ENCODE measurements around the gene TTLL11. TPM values are rescaled to one million over a fixed set of nuclear protein-coding genes. Genes with fewer than 3 reads are reported as not detected.

The TTLL11 gene
- total and polyA plus RNA-seq, 2 of the 8 experiments (the other 6 are each of a cell fraction or from before 2014, with no cell fraction given) = 0.56 to 0.80 TPM

DNA sequence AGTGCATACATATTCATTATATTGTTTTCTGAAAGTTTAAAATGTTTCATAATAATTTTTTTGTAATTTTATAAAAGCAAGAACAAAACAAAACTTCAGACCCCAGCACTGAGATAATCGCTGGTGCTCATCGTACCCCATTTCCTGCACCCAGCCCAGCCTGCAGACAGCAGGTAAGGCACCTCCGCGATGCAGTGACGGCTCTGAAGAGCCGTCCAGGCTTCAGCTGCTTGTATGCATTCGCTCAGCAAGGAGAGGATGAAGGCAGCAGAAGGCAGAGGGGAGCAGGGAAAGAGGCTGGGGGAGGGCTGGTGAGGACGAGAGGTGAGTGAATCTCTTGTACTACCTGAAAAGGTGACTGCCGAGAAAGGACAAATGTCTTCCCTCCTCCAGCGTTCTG lies 153.5 kb downstream of the TTLL11 start:
- Histone ChIP-seq H3K36me3 (ENCODE audit: control insufficient read depth in 2 of 4, insufficient read depth in 4 of 4, low read length in 3 of 4) (no peaks in the 10 kb centered on the region), H3K9ac (replicated peaks in 1 of 4; ENCODE audit: extremely low read depth in 1 of 4, low read depth in 3 of 4, low read length in 3 of 4) (no peak overlapping the region), H2BK15ac (ENCODE audit: low read length) (0 out of 2 replicates have a peak overlapping the region, but pooled peaks have one; percentile 8), H2BK5ac (ENCODE audit: low read depth, low read length) (no peak overlapping the region), H3K23ac (ENCODE audit: insufficient read length) (no peak overlapping the region), H4K91ac (replicated peaks; ENCODE audit: insufficient read length, low read length) (no peak overlapping the region), H2BK20ac (ENCODE audit: low read length) (no peak overlapping the region), H3K4me3 (ENCODE audit: extremely low read depth in 1 of 4, insufficient read depth in 2 of 4, low read depth in 3 of 4, low read length in 4 of 4) (no peak overlapping the region), H3K14ac (ENCODE audit: insufficient read length) (no peak overlapping the region), H3K79me2 (ENCODE audit: control insufficient read depth in 1 of 2, insufficient read depth in 2 of 2, low read length in 2 of 2) (no peaks in the 10 kb centered on the region), H4K5ac (ENCODE audit: insufficient read length, low read depth, low read length) (no peak overlapping the region), H3K4ac (replicated peaks; ENCODE audit: insufficient read length, low read depth, low read length) (no peak overlapping the region), H3K27ac (ENCODE audit: low read depth, low read length) (no peak overlapping the region), H2AFZ (ENCODE audit: low read length) (peak overlapping the region; percentile 84), H3K4me1 (replicated peaks in 1 of 4; ENCODE audit: control insufficient read depth in 3 of 4, insufficient read depth in 4 of 4, low read length in 3 of 4) (peaks cover 0 to 5% (median 2%) of the 10 kb centered on the region in 4 experiments; a peak in 4 of 7 replicates), H4K8ac (ENCODE audit: extremely low read depth, insufficient read depth, low read length) (peak overlapping the region; percentile 80; the same call in 1 of the 2 replicates), H3K56ac (replicated peaks; ENCODE audit: insufficient read length, low read depth, low read length) (no peak overlapping the region), H3K79me1 (ENCODE audit: low read depth, low read length) (no peaks in the 10 kb centered on the region), H4K20me1 (replicated peaks in 1 of 2; ENCODE audit: control insufficient read depth in 1 of 2, insufficient read depth in 2 of 2, low read length in 2 of 2) (no peaks in the 10 kb centered on the region), H3K23me2 (ENCODE audit: low read depth, low read length) (no peaks in the 10 kb centered on the region), H2BK120ac (replicated peaks; ENCODE audit: low read depth, low read length) (no peak overlapping the region), H3K4me2 (ENCODE audit: insufficient read depth in 1 of 2, low read depth in 2 of 2, low read length in 2 of 2) (peak overlapping the region in 1 of 2 experiments; percentile 4; a peak in 1 of 4 replicates), H2BK12ac (ENCODE audit: low read depth, low read length) (peak overlapping the region; percentile 88; the same call in 1 of the 2 replicates), H3K18ac (ENCODE audit: extremely low read depth, low read length) (no peak overlapping the region), H3K9me3 (ENCODE audit: insufficient read depth in 2 of 2, low read depth in 1 of 2, low read length in 1 of 2) (no peaks in the 10 kb centered on the region), H3K27me3 (replicated peaks in 1 of 4; ENCODE audit: control insufficient read depth in 3 of 4, extremely low read depth in 1 of 4, insufficient read depth in 3 of 4, low read length in 3 of 4) (no peaks in the 10 kb centered on the region; a peak in 2 of 7 replicates), H2AK5ac (ENCODE audit: low read depth, low read length) (no peak overlapping the region)
- ChIA-PET CTCF (ENCODE audit: partially characterized antibody) (interaction anchor here (1.1 to 2.4 kb wide), 2 partner anchors 9 to 252 kb away, joined by 3 to 10 read pairs; no protein-coding TSS in a partner anchor), POLR2A (ENCODE audit: partially characterized antibody) (no interaction called here)
- FAIRE-seq (no peak), DNase-seq (ENCODE audit: low read depth in 1 of 2, low spot score in 2 of 2) (no peak)
- 53% methylated on average over 10 of the region's 10 CpGs; no CpG with 5 or more reads in 1 of the 2 experiments for WGBS, 2 experiments (ENCODE audit: extremely low coverage in 1 of 2, insufficient coverage in 1 of 2, insufficient read length in 1 of 2, insufficient replicate concordance in 2 of 2, low coverage in 1 of 2, low lambda C conversion rate in 2 of 2, missing lambda C conversion rate in 1 of 2)
- TF ChIP-seq NANOG (IDR thresholded peaks at IDR 0.05; ENCODE audit: insufficient read depth, low read depth, low read length, poor library complexity, severe bottlenecking) (no peak), GTF2F1 (IDR thresholded peaks at IDR 0.05; ENCODE audit: borderline replicate concordance, low read depth, low read length) (no peak), KDM4A (IDR thresholded peaks at IDR 0.05; ENCODE audit: low read depth, low read length, severe bottlenecking) (no peak)

All from H1 (cell line).